ENCODE measurements around the gene SCUBE1.
A peak's percentile ranks its signal among the peaks of the same experiment; 100 is the strongest.

SCUBE1 gene

GRCh38 chr22:43152357-43153071, 190.7 kb downstream of the SCUBE1 start:
- peak in 10 of 14 donors; percentile 14 to 77 (median 54) for DNase-seq

GRCh38 chr22:43152003-43152356, 191.2 kb downstream of the SCUBE1 start:
- DNase-seq, result peak in 1 of 14 donors; percentile 53

GRCh38 chr22:43151251-43152002, 191.7 kb downstream of the SCUBE1 start, which contains the start of gene TSPO:
Gene TSPO, plus strand, starts transcription at chr22:43151559. Its CDS starts 7,680 bp downstream, at chr22:43159239.
- peak in 12 of 14 donors; percentile 29 to 87 (median 70) for DNase-seq

GRCh38 chr22:43150731-43151206, 192.4 kb downstream of the SCUBE1 start:
- no peak for DNase-seq

- peak in 2 of 14 donors; percentile 9 to 13 for DNase-seq
Measured at GRCh38 chr22:43148581-43148980, 194.6 kb downstream of the SCUBE1 start.

- DNase-seq, result peak in 4 of 14 donors; percentile 2 to 32 (median 18)
Measured at GRCh38 chr22:43147821-43148220, 195.4 kb downstream of the SCUBE1 start.
